WTC11 (cell line): ENCODE measurements around the gene CRABP2. TPM values are rescaled to one million over a fixed set of nuclear protein-coding genes. Genes with fewer than 3 reads are reported as not detected.

Source experiments
- ATAC-seq: fragments of 200-7000 bp; cut with Tn5 transposase; 2 replicates; pipeline ENCODE4 v1.10.0; 2021; ENCODE audit warnings: mild to moderate bottlenecking, moderate library complexity
- CTCF ChIA-PET: fragments of 300-600 bp; sonication (Branson Sonifier 250); formaldehyde crosslinking; loops from one replicate; lab custom pipeline; 2021; ENCODE audit warnings: antibody characterized with exemption; lab: Charles Lee
- POLR2A ChIA-PET: fragments of 350-600 bp; sonication (Branson Sonifier 250); formaldehyde crosslinking; loops from one replicate; lab custom pipeline; 2021; ENCODE audit warnings: antibody characterized with exemption; lab: Charles Lee
- DNase-seq: peaks from one replicate; pipeline ENCODE4 v3.0.0; 2021; ENCODE audit warnings: low spot score
- H3K27ac Mint-ChIP-seq: 2 replicates; pipeline ENCODE4 v1.8.0; 2021; ENCODE audit warnings: mixed read lengths
- H3K27me3 Mint-ChIP-seq: 2 replicates; pipeline ENCODE4 v1.8.0; 2021; ENCODE audit warnings: low read depth, mild to moderate bottlenecking, moderate library complexity, mixed read lengths
- H3K36me3 Mint-ChIP-seq: 2 replicates; pipeline ENCODE4 v1.8.0; 2021; ENCODE audit warnings: mixed read lengths
- H3K4me1 Mint-ChIP-seq: 2 replicates; pipeline ENCODE4 v1.8.0; 2022; ENCODE audit warnings: mixed read lengths
- H3K4me3 Mint-ChIP-seq: 2 replicates; pipeline ENCODE4 v1.8.0; 2021; ENCODE audit warnings: mild to moderate bottlenecking, moderate library complexity, mixed read lengths
- H3K9me3 Mint-ChIP-seq: 2 replicates; pipeline ENCODE4 v1.8.0; 2021; ENCODE audit warnings: mixed read lengths
- AFF4 ChIP-seq: sonication (generic); formaldehyde crosslinking; IDR thresholded peaks from 2 replicates; pipeline ENCODE4 v1.8.1; 2023; ENCODE audit warnings: mild to moderate bottlenecking, missing genetic modification reagents, borderline replicate concordance
- ARID4B ChIP-seq: sonication (generic); formaldehyde crosslinking; IDR thresholded peaks from 2 replicates; pipeline ENCODE4 v1.8.0; 2023; ENCODE audit warnings: missing genetic modification reagents, mild to moderate bottlenecking, borderline replicate concordance
- ATF2 ChIP-seq: sonication (generic); formaldehyde crosslinking; IDR thresholded peaks from 2 replicates; pipeline ENCODE4 v1.8.1; 2022; ENCODE audit warnings: low read depth, missing genetic modification reagents, borderline replicate concordance
- ATF6 ChIP-seq: sonication (generic); formaldehyde crosslinking; IDR thresholded peaks from 2 replicates; pipeline ENCODE4 v1.8.1; 2023; ENCODE audit warnings: mild to moderate bottlenecking, missing genetic modification reagents
- ETV6 ChIP-seq: sonication (generic); formaldehyde crosslinking; IDR thresholded peaks from 2 replicates; pipeline ENCODE4 v1.8.1; 2022; ENCODE audit warnings: mild to moderate bottlenecking, missing genetic modification reagents
- GTF2I ChIP-seq: fragments of 250-450 bp; sonication (Bioruptor Pico); conservative IDR thresholded peaks from 2 replicates; pipeline ENCODE4 v1.4.0; 2021; ENCODE audit warnings: mild to moderate bottlenecking
- HMGA2 ChIP-seq: fragments of 250-450 bp; sonication (Bioruptor Pico); IDR thresholded peaks from 2 replicates; pipeline ENCODE4 v1.4.0; 2021; ENCODE audit warnings: mild to moderate bottlenecking, moderate library complexity
- NFYB ChIP-seq: sonication (generic); formaldehyde crosslinking; conservative IDR thresholded peaks from 2 replicates; pipeline ENCODE4 v1.8.0; 2022; ENCODE audit warnings: low read depth, missing genetic modification reagents
- PREB ChIP-seq: sonication (generic); formaldehyde crosslinking; IDR thresholded peaks from 2 replicates; pipeline ENCODE4 v1.8.1; 2022; ENCODE audit warnings: mild to moderate bottlenecking, missing genetic modification reagents, moderate library complexity, borderline replicate concordance
- SMAD4 ChIP-seq: sonication (generic); formaldehyde crosslinking; IDR thresholded peaks from 2 replicates; pipeline ENCODE4 v1.8.0; 2022; ENCODE audit warnings: mild to moderate bottlenecking, missing genetic modification reagents
- ZNF121 ChIP-seq: sonication (generic); formaldehyde crosslinking; IDR thresholded peaks from 2 replicates; pipeline ENCODE4 v1.8.0; 2023; ENCODE audit warnings: missing genetic modification reagents
- ZNF138 ChIP-seq: sonication (generic); formaldehyde crosslinking; conservative IDR thresholded peaks from 2 replicates; pipeline ENCODE4 v1.8.1; 2022; ENCODE audit warnings: mild to moderate bottlenecking, moderate library complexity, missing genetic modification reagents
- ZNF423 ChIP-seq: fragments of 250-450 bp; sonication (Bioruptor Pico); IDR thresholded peaks from 2 replicates; pipeline ENCODE4 v2.1.2; 2022; ENCODE audit warnings: mild to moderate bottlenecking, moderate library complexity
- ZSCAN18 ChIP-seq: fragments of 250-450 bp; sonication (Bioruptor Pico); IDR thresholded peaks from 2 replicates; pipeline ENCODE4 v2.1.2; 2022; ENCODE audit warnings: mild to moderate bottlenecking, moderate library complexity
- total RNA-seq: library from RNA; stranded (reverse); gene quantifications from 3 replicates; pipeline ENCODE4 v1.2.3, GENCODE V29; 2021
- TF ChIP-seq, protein P1 (sequence below): fragments of 250-450 bp; sonication (Bioruptor Pico); IDR thresholded peaks from 2 replicates; pipeline ENCODE4 v1.9.0; 2021; ENCODE audit warnings: moderate library complexity, mild to moderate bottlenecking, inconsistent platforms, borderline replicate concordance

Gene CRABP2
- total RNA-seq, 1 experiment from 2014 or later, result 135 TPM

DNA sequence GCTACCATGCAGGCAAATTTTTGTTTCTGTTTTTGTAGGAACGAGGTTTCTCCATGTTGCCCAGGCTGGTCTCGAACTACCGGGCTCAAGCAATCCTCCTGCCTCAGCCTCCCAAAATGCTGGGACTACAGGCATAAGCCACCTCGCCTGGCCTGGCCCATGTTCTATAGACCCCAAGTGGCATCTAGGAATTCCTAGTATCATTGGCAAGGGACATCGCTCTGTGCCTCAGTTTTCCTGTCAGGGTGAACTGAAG lies 42.7 kb downstream of the CRABP2 start (continued):
- TF ChIP-seq ARID4B (no peak), ATF6 (no peak)

DNA sequence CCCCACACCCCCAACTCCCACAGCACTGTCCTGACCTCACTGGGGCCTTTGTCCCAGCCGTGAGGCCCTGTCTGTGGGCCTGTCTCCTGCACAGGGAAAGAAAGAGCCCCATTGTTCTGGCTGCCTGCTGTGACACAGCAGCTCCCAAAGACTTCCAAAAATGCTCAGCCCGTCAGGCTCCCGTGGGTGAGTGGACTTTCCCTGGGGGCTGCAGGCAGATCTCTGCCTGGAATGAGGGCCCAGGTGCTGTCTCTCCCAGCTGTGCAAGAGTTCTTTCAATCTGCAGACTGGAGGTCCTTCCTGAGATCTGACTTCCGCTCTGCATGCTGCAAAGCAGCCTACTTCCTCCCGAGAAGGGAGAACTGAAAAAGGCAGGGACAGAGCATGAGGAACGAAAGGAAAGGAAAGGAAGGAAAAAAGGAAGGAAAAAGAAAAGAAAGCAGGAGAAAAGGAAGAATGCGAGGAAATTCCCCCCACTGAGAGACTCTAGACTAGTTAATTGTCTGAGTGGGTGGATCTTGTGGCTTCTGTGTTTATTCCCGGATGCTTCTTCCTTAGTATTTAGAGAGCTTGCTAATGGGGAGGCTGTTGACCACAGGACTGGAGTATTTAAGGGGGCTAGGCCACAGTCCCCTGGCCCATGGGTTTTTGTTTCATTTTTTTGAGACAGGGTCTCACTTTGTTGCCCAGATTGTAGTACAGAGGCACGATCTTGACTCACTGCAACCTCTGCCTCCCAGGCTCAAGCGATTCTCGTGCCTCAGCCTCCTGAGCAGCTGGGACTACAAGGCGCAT lies 43.2 kb downstream of the CRABP2 start:
- POLR2A ChIA-PET, result interaction anchor here (1.3 to 8.2 kb wide), 4 partner anchors 9 to 45 kb away, joined by 3 to 150 read pairs (median 7); partner anchors contain the start of gene NES
- TF ChIP-seq ETV6 (CRISPR knock-in tag) (peak; percentile 82; the same call in 1 of the 2 replicates), HMGA2 (no peak), ZNF423 (peak; percentile 53; the same call in 1 of the 2 replicates), ZSCAN18 (CRISPR knock-in tag) (no peak), ZNF138 (no peak), GTF2I (CRISPR knock-in tag) (0 out of 2 replicates have a peak, but pooled peaks have one; percentile 7), AFF4 (CRISPR knock-in tag) (no peak), ZNF121 (CRISPR knock-in tag) (peak; percentile 91)
- CTCF ChIA-PET, result interaction anchor here (0.6 to 12.6 kb wide), 13 partner anchors 9 to 258 kb away, joined by 3 to 437 read pairs (median 8); partner anchors contain the start of genes BCAN, CRABP2, HAPLN2 and NES
- H3K4me1 Mint-ChIP-seq, result peaks cover 81% of the 10 kb centered on the region
- ATAC-seq (no peak), DNase-seq (no peak)
- H3K27me3 Mint-ChIP-seq, result peaks cover 27% of the 10 kb centered on the region
- H3K27ac Mint-ChIP-seq, result peak overlapping the region; percentile 96
- no peak overlapping the region for H3K4me3 Mint-ChIP-seq
- H3K9me3 Mint-ChIP-seq, result no peaks in the 10 kb centered on the region
- H3K36me3 Mint-ChIP-seq, result no peaks in the 10 kb centered on the region

DNA sequence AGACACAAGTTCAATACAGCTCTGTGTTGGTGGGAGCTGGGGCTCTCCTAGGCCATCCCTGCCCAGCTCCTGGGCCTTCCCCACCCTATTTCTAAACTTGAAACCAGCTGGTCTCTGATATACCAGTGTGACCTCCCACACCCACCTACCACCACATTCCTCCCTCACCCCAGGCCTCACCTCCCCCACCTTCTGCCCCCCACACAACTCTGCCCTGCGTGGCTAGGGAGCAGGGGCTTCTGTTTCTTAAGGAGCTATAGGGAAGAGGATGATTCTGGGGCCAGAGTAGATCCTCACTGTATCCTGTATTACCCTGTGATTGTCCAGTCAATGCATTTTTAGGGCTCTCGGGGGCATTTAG lies 44.7 kb downstream of the CRABP2 start:
- Mint-ChIP-seq H3K27ac (peak overlapping the region; percentile 99), H3K36me3 (no peaks in the 10 kb centered on the region), H3K4me1 (peaks cover 84% of the 10 kb centered on the region), H3K27me3 (peaks cover 41% of the 10 kb centered on the region), H3K4me3 (peak overlapping the region; percentile 26; the same call in 1 of the 2 replicates), H3K9me3 (no peaks in the 10 kb centered on the region)
- ChIA-PET POLR2A (interaction anchor here (0.6 to 8.2 kb wide), 6 partner anchors 10 to 263 kb away, joined by 4 to 150 read pairs (median 6); partner anchors contain the start of genes BCAN and NES), CTCF (interaction anchor here (0.6 to 12.6 kb wide), 12 partner anchors 8 to 259 kb away, joined by 3 to 437 read pairs (median 25); partner anchors contain the start of genes BCAN, CRABP2, HAPLN2 and NES)
- TF ChIP-seq, protein P1, sequence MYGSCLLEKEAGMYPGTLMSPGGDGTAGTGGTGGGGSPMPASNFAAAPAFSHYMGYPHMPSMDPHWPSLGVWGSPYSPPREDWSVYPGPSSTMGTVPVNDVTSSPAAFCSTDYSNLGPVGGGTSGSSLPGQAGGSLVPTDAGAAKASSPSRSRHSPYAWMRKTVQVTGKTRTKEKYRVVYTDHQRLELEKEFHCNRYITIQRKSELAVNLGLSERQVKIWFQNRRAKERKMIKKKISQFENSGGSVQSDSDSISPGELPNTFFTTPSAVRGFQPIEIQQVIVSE (CRISPR knock-in tag), result no peak
- TF ChIP-seq PREB (CRISPR knock-in tag), result no peak
- no peak for TF ChIP-seq NFYB (CRISPR knock-in tag)
- no peak for TF ChIP-seq SMAD4 (CRISPR knock-in tag)
- no peak for TF ChIP-seq ATF2 (CRISPR knock-in tag)
- no peak for DNase-seq
- no peak for ATAC-seq
